ENCODE measurements around the gene PPM1E.

Gene PPM1E

DNA sequence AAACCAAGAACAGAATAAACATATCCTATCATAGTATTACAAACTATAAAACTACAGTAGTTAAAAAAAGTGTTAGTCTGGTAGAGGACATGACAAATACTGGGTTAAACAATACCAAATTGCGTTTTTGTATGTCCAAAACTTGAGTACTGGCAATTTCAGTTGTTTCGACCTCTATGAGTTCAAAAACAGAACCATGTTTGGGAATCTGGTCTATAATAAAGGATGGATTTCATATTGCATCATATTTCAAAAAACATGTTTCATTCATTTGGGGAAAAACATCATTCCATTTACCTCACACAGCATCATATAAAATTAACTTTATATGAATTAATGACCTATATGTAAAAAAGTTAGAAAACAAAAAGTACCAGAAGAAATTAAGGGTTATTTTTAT is 269.3 kb downstream of the PPM1E start:
- no peak overlapping the region for H3K4me3 ChIP-seq (ENCODE audit: low read depth, low read length)
- H3K9me3 ChIP-seq (ENCODE audit: severe bottlenecking), result peaks cover 2% of the 10 kb centered on the region
- no peak for TF ChIP-seq CTCF (IDR thresholded peaks at IDR 0.05; ENCODE audit: low read depth, low read length)
- peaks cover 40% of the 10 kb centered on the region for H3K36me3 ChIP-seq
- H3K27me3 ChIP-seq (ENCODE audit: insufficient read depth, low read depth, severe bottlenecking), result no peaks in the 10 kb centered on the region
- no peak overlapping the region for H3K27ac ChIP-seq
- no peak for DNase-seq

GRCh38 chr17:59026176-59026939 is 270.7 kb downstream of the PPM1E start:
- Histone ChIP-seq H3K4me3 (ENCODE audit: low read depth, low read length) (no peak overlapping the region), H3K27me3 (ENCODE audit: insufficient read depth, low read depth, severe bottlenecking) (no peaks in the 10 kb centered on the region), H3K27ac (no peak overlapping the region), H3K9me3 (ENCODE audit: severe bottlenecking) (peaks cover under 1% of the 10 kb centered on the region), H3K36me3 (peaks cover 37% of the 10 kb centered on the region)
- DNase-seq, result no peak
- TF ChIP-seq CTCF (IDR thresholded peaks at IDR 0.05; ENCODE audit: low read depth, low read length), result no peak

- no peak for TF ChIP-seq CTCF (IDR thresholded peaks at IDR 0.05; ENCODE audit: low read depth, low read length)
- no peaks in the 10 kb centered on the region for H3K27me3 ChIP-seq (ENCODE audit: insufficient read depth, low read depth, severe bottlenecking)
- H3K27ac ChIP-seq, result no peak overlapping the region
- no peak overlapping the region for H3K4me3 ChIP-seq (ENCODE audit: low read depth, low read length)
- peaks cover 44% of the 10 kb centered on the region for H3K36me3 ChIP-seq
- no peak for DNase-seq
- no peaks in the 10 kb centered on the region for H3K9me3 ChIP-seq (ENCODE audit: severe bottlenecking)
Measured at GRCh38 chr17:59027750-59028149, 272.1 kb downstream of the PPM1E start.

GRCh38 chr17:59028328-59028727 is 272.7 kb downstream of the PPM1E start:
- no peak for DNase-seq
- Histone ChIP-seq H3K27me3 (ENCODE audit: insufficient read depth, low read depth, severe bottlenecking) (no peaks in the 10 kb centered on the region), H3K27ac (no peak overlapping the region), H3K9me3 (ENCODE audit: severe bottlenecking) (no peaks in the 10 kb centered on the region), H3K4me3 (ENCODE audit: low read depth, low read length) (no peak overlapping the region), H3K36me3 (peaks cover 47% of the 10 kb centered on the region)
- TF ChIP-seq CTCF (IDR thresholded peaks at IDR 0.05; ENCODE audit: low read depth, low read length), result no peak

- TF ChIP-seq CTCF (IDR thresholded peaks at IDR 0.05; ENCODE audit: low read depth, low read length), result no peak
- Histone ChIP-seq H3K9me3 (ENCODE audit: severe bottlenecking) (no peaks in the 10 kb centered on the region), H3K4me3 (ENCODE audit: low read depth, low read length) (no peak overlapping the region), H3K27me3 (ENCODE audit: insufficient read depth, low read depth, severe bottlenecking) (no peaks in the 10 kb centered on the region), H3K27ac (no peak overlapping the region), H3K36me3 (peaks cover 50% of the 10 kb centered on the region)
- DNase-seq, result no peak
Measured at GRCh38 chr17:59030811-59031210, 275.2 kb downstream of the PPM1E start.
